ENCODE results near the gene SSBP3.

SSBP3 gene

GRCh38 chr1:54283635-54284385, 122.4 kb downstream of the SSBP3 start:
- TF ChIP-seq TCF4 (CRISPR knock-in tag; IDR thresholded peaks at IDR 0.05; ENCODE audit: borderline replicate concordance) (no peak), ESRRG (CRISPR knock-in tag; IDR thresholded peaks at IDR 0.05) (no peak), ISL1 (CRISPR knock-in tag; IDR thresholded peaks at IDR 0.05) (no peak), GLIS3 (CRISPR knock-in tag; IDR thresholded peaks at IDR 0.05) (no peak), ARNTL (CRISPR knock-in tag; IDR thresholded peaks at IDR 0.05; ENCODE audit: borderline replicate concordance, low read depth) (no peak)
- ATAC-seq, result no peak

GRCh38 chr1:54282101-54282847, 123.9 kb downstream of the SSBP3 start:
- ATAC-seq, result no peak
- no peak for TF ChIP-seq CSRNP3 (CRISPR knock-in tag; IDR thresholded peaks at IDR 0.05)

GRCh38 chr1:54280651-54281050, 125.5 kb downstream of the SSBP3 start:
- no peak for ATAC-seq
- no peak for TF ChIP-seq BACH2 (CRISPR knock-in tag; IDR thresholded peaks at IDR 0.05; ENCODE audit: borderline replicate concordance)
- no peak for TF ChIP-seq ZFP30 (CRISPR knock-in tag; IDR thresholded peaks at IDR 0.05)
- no peak for TF ChIP-seq ZNF8 (CRISPR knock-in tag; IDR thresholded peaks at IDR 0.05)
- TF ChIP-seq TOX (CRISPR knock-in tag; IDR thresholded peaks at IDR 0.05; ENCODE audit: borderline replicate concordance), result no peak
- no peak for TF ChIP-seq ZFP3 (CRISPR knock-in tag; IDR thresholded peaks at IDR 0.05)
- no peak for TF ChIP-seq POU6F1 (CRISPR knock-in tag; IDR thresholded peaks at IDR 0.05; ENCODE audit: borderline replicate concordance, low read depth)
- no peak for TF ChIP-seq CREB5 (CRISPR knock-in tag; IDR thresholded peaks at IDR 0.05; ENCODE audit: low read depth)
- TF ChIP-seq ESRRG (CRISPR knock-in tag; IDR thresholded peaks at IDR 0.05), result no peak
- no peak for TF ChIP-seq ARNTL (CRISPR knock-in tag; IDR thresholded peaks at IDR 0.05; ENCODE audit: borderline replicate concordance, low read depth)
- TF ChIP-seq SNAI2 (CRISPR knock-in tag; IDR thresholded peaks at IDR 0.05), result no peak
- TF ChIP-seq ZNF70 (CRISPR knock-in tag; IDR thresholded peaks at IDR 0.05), result no peak
- no peak for TF ChIP-seq RARB (CRISPR knock-in tag; IDR thresholded peaks at IDR 0.05)
- no peak for TF ChIP-seq PPARA (CRISPR knock-in tag; IDR thresholded peaks at IDR 0.05; ENCODE audit: borderline replicate concordance)
- no peak for TF ChIP-seq PATZ1 (CRISPR knock-in tag; IDR thresholded peaks at IDR 0.05; ENCODE audit: borderline replicate concordance)

- no peak for ATAC-seq
- TF ChIP-seq BACH2 (CRISPR knock-in tag; IDR thresholded peaks at IDR 0.05; ENCODE audit: borderline replicate concordance) (no peak), OSR1 (CRISPR knock-in tag; IDR thresholded peaks at IDR 0.05) (no peak), ZNF8 (CRISPR knock-in tag; IDR thresholded peaks at IDR 0.05) (no peak), PATZ1 (CRISPR knock-in tag; IDR thresholded peaks at IDR 0.05; ENCODE audit: borderline replicate concordance) (no peak), ZFP30 (CRISPR knock-in tag; IDR thresholded peaks at IDR 0.05) (no peak), ZNF565 (CRISPR knock-in tag; conservative IDR thresholded peaks at IDR 0.05; ENCODE audit: low read depth) (no peak), CREB5 (CRISPR knock-in tag; IDR thresholded peaks at IDR 0.05; ENCODE audit: low read depth) (no peak), ZNF70 (CRISPR knock-in tag; IDR thresholded peaks at IDR 0.05) (no peak)
Observed at GRCh38 chr1:54279457-54279856, 126.7 kb downstream of the SSBP3 start.

Measured in SK-N-SH treated with all-trans-retinoic acid at 6 μM for 48 hours (cell line).